Liver (tissue), 9 donors: ENCODE results near the gene KATNAL2. TPM values are rescaled to one million over a fixed set of nuclear protein-coding genes. Genes with fewer than 3 reads are reported as not detected.

Source experiments
- DNase-seq: peaks from one replicate; pipeline ENCODE4 v3.0.0-alpha.2; 2017; ENCODE audit warnings: low spot score
- H3K27ac ChIP-seq, 2 donors: one replicate each; pipeline ENCODE4 v1.7.0; 2013; ENCODE audit warnings: inconsistent platforms in 2 of 2, low read length in 2 of 2, control low read depth in 1 of 2, low read depth in 1 of 2, mild to moderate bottlenecking in 1 of 2
- H3K27me3 ChIP-seq, 4 donors: one replicate each; pipeline versions ENCODE4 v1.6.1 to v1.7.0; 2013; ENCODE audit warnings: low read length in 3 of 4, inconsistent platforms in 1 of 4, mild to moderate bottlenecking in 1 of 4, moderate library complexity in 1 of 4; ENCODE audit not compliant: control insufficient read depth in 4 of 4, insufficient read depth in 4 of 4
- H3K36me3 ChIP-seq, 4 donors: one replicate each; pipeline versions ENCODE4 v1.6.1 to v1.7.0; 2013; ENCODE audit warnings: low read length in 3 of 4, mild to moderate bottlenecking in 3 of 4, low read depth in 1 of 4, moderate library complexity in 1 of 4; ENCODE audit not compliant: control insufficient read depth in 4 of 4, insufficient read depth in 3 of 4
- H3K4me1 ChIP-seq, 4 donors: one replicate each; pipeline versions ENCODE4 v1.6.1 to v1.7.0; 2013; ENCODE audit warnings: low read length in 3 of 4, mild to moderate bottlenecking in 3 of 4, moderate library complexity in 1 of 4; ENCODE audit not compliant: control insufficient read depth in 4 of 4, insufficient read depth in 4 of 4
- H3K4me3 ChIP-seq, 3 donors: one replicate each; pipeline versions ENCODE4 v1.6.1 to v1.7.0; 2013; ENCODE audit warnings: low read length in 3 of 3, control low read depth in 1 of 3, low read depth in 1 of 3, mild to moderate bottlenecking in 1 of 3
- H3K9ac ChIP-seq, 2 donors: one replicate each; pipeline ENCODE4 v1.7.0; 2013; ENCODE audit warnings: low read length in 2 of 2, mild to moderate bottlenecking in 2 of 2, moderate library complexity in 2 of 2, control low read depth in 1 of 2, low read depth in 1 of 2
- H3K9me3 ChIP-seq, 4 donors: one replicate each; pipeline versions ENCODE4 v1.6.1 to v1.7.0; 2013; ENCODE audit warnings: low read length in 3 of 4; ENCODE audit not compliant: control insufficient read depth in 4 of 4
- ATF3 ChIP-seq: IDR thresholded peaks from 2 replicates; pipeline ENCODE4 v1.6.1; 2016; ENCODE audit warnings: antibody characterized with exemption
- CTCF ChIP-seq: fragments of 150-350 bp; IDR thresholded peaks from 2 replicates; pipeline ENCODE4 v1.5.1; 2017; ENCODE audit warnings: improper control_type of control experiment, low read depth, low read length; ENCODE audit not compliant: missing input control
- EGR1 ChIP-seq, 2 donors: IDR thresholded peaks; 2 replicates each; pipeline ENCODE4 v1.6.1; 2016 to 2018; ENCODE audit warnings: antibody characterized with exemption in 2 of 2, low read depth in 2 of 2
- FOXA1 ChIP-seq: IDR thresholded peaks from 2 replicates; pipeline ENCODE4 v1.6.1; 2016; ENCODE audit warnings: antibody characterized with exemption
- FOXA2 ChIP-seq: IDR thresholded peaks from 2 replicates; pipeline ENCODE4 v1.6.1; 2016; ENCODE audit warnings: antibody characterized with exemption
- GABPA ChIP-seq, 2 donors: IDR thresholded peaks in 1 of 2; conservative IDR thresholded peaks in 1 of 2; 2 replicates each; pipeline ENCODE4 v1.6.1; 2016; ENCODE audit warnings: antibody characterized with exemption in 2 of 2, mild to moderate bottlenecking in 1 of 2, moderate library complexity in 1 of 2
- HNF4A ChIP-seq, 2 donors: conservative IDR thresholded peaks; 2 replicates each; pipeline ENCODE4 v1.6.1; 2016; ENCODE audit warnings: antibody characterized with exemption in 2 of 2, mild to moderate bottlenecking in 2 of 2
- HNF4G ChIP-seq: IDR thresholded peaks from 2 replicates; pipeline ENCODE4 v1.6.1; 2016; ENCODE audit warnings: antibody characterized with exemption
- JUND ChIP-seq, 2 donors: IDR thresholded peaks; 2 replicates each; pipeline ENCODE4 v1.6.1; 2016; ENCODE audit warnings: antibody characterized with exemption in 2 of 2
- MAX ChIP-seq: IDR thresholded peaks from 2 replicates; pipeline ENCODE4 v1.6.1; 2016; ENCODE audit warnings: antibody characterized with exemption
- NR2F2 ChIP-seq: IDR thresholded peaks from 2 replicates; pipeline ENCODE4 v1.6.1; 2016; ENCODE audit warnings: antibody characterized with exemption
- RAD21 ChIP-seq, 2 donors: IDR thresholded peaks; 2 replicates each; pipeline ENCODE4 v1.6.1; 2016; ENCODE audit warnings: antibody characterized with exemption in 2 of 2, mild to moderate bottlenecking in 2 of 2
- REST ChIP-seq: IDR thresholded peaks from 2 replicates; pipeline ENCODE4 v1.6.1; 2016; ENCODE audit warnings: antibody characterized with exemption, mild to moderate bottlenecking
- RXRA ChIP-seq, 2 donors: IDR thresholded peaks; 2 replicates each; pipeline ENCODE4 v1.6.1; 2017 to 2018; ENCODE audit warnings: antibody characterized with exemption in 2 of 2, mild to moderate bottlenecking in 1 of 2
- SP1 ChIP-seq: IDR thresholded peaks from 2 replicates; pipeline ENCODE4 v1.6.1; 2018; ENCODE audit warnings: antibody characterized with exemption, mild to moderate bottlenecking
- TAF1 ChIP-seq: conservative IDR thresholded peaks from 2 replicates; pipeline ENCODE4 v1.6.1; 2016; ENCODE audit warnings: antibody characterized with exemption, mild to moderate bottlenecking
- YY1 ChIP-seq: IDR thresholded peaks from 2 replicates; pipeline ENCODE4 v1.6.1; 2016; ENCODE audit warnings: antibody characterized with exemption, mild to moderate bottlenecking
- ZBTB33 ChIP-seq: IDR thresholded peaks from 2 replicates; pipeline ENCODE4 v1.6.1; 2016; ENCODE audit warnings: antibody characterized with exemption
- WGBS: extraction: QIAGEN DNeasy Blood & Tissue Kit; methylation state at CpG from one replicate; pipeline ENCODE4 v1.1.7; 2013; 5-methylcytosine and 5-hydroxymethylcytosine counted together
- polyA plus RNA-seq, 2 donors: library from polyadenylated mRNA; stranded (reverse) in 1 of 2; unstranded in 1 of 2; fragments of 200-250 nt in 1 of 2; fragments of >200 nt in 1 of 2; fragmentation: Nextera tagmentation in 1 of 2; extraction: Ambion mirVana in 1 of 2; gene quantifications; one replicate each; pipeline versions ENCODE4 v1.2.1 to v1.2.3, GENCODE V29; 2013 to 2015
- total RNA-seq, 2 donors: library from RNA; depleted of rRNA; stranded (reverse); fragments of >200 nt; gene quantifications; one replicate each; pipeline ENCODE4 v1.2.3, GENCODE V29; 2014
- donor health status: healthy.
- donor health status: healthy.
- donor health status: healthy.
- donor health status: healthy.
- donor health status: healthy.

The KATNAL2 gene
- total and polyA plus RNA-seq, 4 donors: 0.42 to 4.8 (median 1.5) TPM

GRCh38 chr18:47141289-47141688 is 223.9 kb downstream of the KATNAL2 start (continued):
- TF ChIP-seq ZBTB33 (no peak), ATF3 (no peak), JUND (IDR thresholded peaks at IDR 0.05) (no peak), HNF4G (no peak), YY1 (no peak)

- no peak for DNase-seq
- no peak overlapping the region for H3K27ac ChIP-seq
- TF ChIP-seq RXRA (IDR thresholded peaks at IDR 0.05) (no peak), HNF4G (no peak), FOXA1 (no peak), EGR1 (IDR thresholded peaks at IDR 0.05; ENCODE audit: low read depth in 2 of 2) (no peak), NR2F2 (no peak), YY1 (no peak), ATF3 (no peak), RAD21 (IDR thresholded peaks at IDR 0.05) (no peak), CTCF (no peak), HNF4A (conservative IDR thresholded peaks at IDR 0.05) (no peak), TAF1 (no peak), FOXA2 (no peak), MAX (no peak), JUND (IDR thresholded peaks at IDR 0.05) (no peak), REST (no peak), SP1 (no peak), GABPA (IDR thresholded peaks at IDR 0.05 in 1 of 2, conservative IDR thresholded peaks at IDR 0.05 in 1 of 2) (no peak)
- no peaks in the 10 kb centered on the region for H3K27me3 ChIP-seq
- H3K4me3 ChIP-seq: no peak overlapping the region
- WGBS: 98% methylated on average over 5 of the region's 5 CpGs
- H3K4me1 ChIP-seq: peaks cover 0 to 3% (median 0%) of the 10 kb centered on the region in 4 donors
- H3K36me3 ChIP-seq: no peaks in the 10 kb centered on the region
- no peaks in the 10 kb centered on the region for H3K9me3 ChIP-seq
- no peak overlapping the region for H3K9ac ChIP-seq
These were observed 225.8 kb downstream of the KATNAL2 start for GRCh38 chr18:47143153-47143552.
